ENCODE results near the gene CRHR1. TPM values are rescaled to one million over a fixed set of nuclear protein-coding genes. Genes with fewer than 3 reads are reported as not detected.

CRHR1 gene
- total RNA-seq, 2 donors from 2014 or later: not detected

DNA sequence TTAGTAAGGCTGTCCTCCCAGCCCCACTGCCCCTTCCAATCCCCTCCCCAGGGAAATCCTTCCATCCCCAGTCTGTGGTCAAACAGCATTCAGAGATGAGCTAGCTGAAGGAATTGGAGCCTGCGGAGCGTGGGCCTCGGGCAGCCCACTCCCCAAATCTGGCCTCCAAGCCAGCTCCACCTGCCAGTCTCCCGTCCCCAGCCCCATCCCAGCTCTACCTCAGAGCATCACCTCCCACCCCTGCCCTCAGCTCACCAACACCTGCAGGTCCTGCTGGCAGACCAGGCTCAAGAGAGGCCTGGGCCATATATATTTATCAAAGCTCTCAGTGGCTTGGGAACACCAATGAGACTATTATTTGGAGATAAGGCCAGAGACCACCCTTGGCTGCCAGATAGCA lies 55.3 kb downstream of the CRHR1 start:
- Histone ChIP-seq H3K27ac (no peak overlapping the region), H3K27me3 (no peaks in the 10 kb centered on the region), H3K4me1 (no peaks in the 10 kb centered on the region), H3K4me3 (no peak overlapping the region), H3K36me3 (replicated peaks in 1 of 2; ENCODE audit: insufficient read depth in 1 of 2, low read depth in 2 of 2) (no peaks in the 10 kb centered on the region), H3K9me3 (no peaks in the 10 kb centered on the region)
- 67 to 79% methylated on average over 1 to 4 of the region's 4 CpGs for WGBS, 2 donors
- no peak for TF ChIP-seq POLR2A (IDR thresholded peaks at IDR 0.05)
- TF ChIP-seq, protein P1, sequence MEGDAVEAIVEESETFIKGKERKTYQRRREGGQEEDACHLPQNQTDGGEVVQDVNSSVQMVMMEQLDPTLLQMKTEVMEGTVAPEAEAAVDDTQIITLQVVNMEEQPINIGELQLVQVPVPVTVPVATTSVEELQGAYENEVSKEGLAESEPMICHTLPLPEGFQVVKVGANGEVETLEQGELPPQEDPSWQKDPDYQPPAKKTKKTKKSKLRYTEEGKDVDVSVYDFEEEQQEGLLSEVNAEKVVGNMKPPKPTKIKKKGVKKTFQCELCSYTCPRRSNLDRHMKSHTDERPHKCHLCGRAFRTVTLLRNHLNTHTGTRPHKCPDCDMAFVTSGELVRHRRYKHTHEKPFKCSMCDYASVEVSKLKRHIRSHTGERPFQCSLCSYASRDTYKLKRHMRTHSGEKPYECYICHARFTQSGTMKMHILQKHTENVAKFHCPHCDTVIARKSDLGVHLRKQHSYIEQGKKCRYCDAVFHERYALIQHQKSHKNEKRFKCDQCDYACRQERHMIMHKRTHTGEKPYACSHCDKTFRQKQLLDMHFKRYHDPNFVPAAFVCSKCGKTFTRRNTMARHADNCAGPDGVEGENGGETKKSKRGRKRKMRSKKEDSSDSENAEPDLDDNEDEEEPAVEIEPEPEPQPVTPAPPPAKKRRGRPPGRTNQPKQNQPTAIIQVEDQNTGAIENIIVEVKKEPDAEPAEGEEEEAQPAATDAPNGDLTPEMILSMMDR (IDR thresholded peaks at IDR 0.05): no peak
- DNase-seq (no peak), ATAC-seq (no peak)
- intact Hi-C loops (cut with DNase I): no loop called here

DNA sequence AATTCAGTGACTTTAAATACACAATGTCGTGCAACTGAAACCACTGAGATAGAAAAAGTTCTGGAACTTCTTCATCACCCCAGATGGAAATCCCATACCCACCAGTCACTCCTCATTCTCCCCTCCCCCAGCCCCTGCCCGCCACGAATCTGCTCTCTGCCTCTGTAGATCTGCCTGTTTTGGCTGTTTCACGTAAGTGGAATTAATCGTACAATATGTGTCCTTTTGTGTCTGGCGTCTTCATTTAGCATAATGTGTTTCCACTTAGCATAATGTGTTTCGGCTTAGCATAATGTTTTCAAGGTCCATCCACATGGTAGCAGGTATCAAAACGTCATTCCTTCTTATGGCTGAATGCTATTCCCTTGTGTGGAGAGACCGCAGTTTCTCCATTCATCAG lies 57.1 kb downstream of the CRHR1 start:
- H3K4me3 ChIP-seq: no peak overlapping the region
- no peaks in the 10 kb centered on the region for H3K27me3 ChIP-seq
- no peaks in the 10 kb centered on the region for H3K4me1 ChIP-seq
- H3K36me3 ChIP-seq (replicated peaks in 1 of 2; ENCODE audit: insufficient read depth in 1 of 2, low read depth in 2 of 2): no peaks in the 10 kb centered on the region
- WGBS, 2 donors: 68 to 73% methylated on average over 9 of the region's 9 CpGs
- no peak for TF ChIP-seq POLR2A (IDR thresholded peaks at IDR 0.05)
- TF ChIP-seq, protein P1 (IDR thresholded peaks at IDR 0.05): no peak
- no peak for ATAC-seq
- no peaks in the 10 kb centered on the region for H3K9me3 ChIP-seq
- no peak for DNase-seq
- no peak overlapping the region for H3K27ac ChIP-seq
- intact Hi-C loops (cut with DNase I): no loop called here

DNA sequence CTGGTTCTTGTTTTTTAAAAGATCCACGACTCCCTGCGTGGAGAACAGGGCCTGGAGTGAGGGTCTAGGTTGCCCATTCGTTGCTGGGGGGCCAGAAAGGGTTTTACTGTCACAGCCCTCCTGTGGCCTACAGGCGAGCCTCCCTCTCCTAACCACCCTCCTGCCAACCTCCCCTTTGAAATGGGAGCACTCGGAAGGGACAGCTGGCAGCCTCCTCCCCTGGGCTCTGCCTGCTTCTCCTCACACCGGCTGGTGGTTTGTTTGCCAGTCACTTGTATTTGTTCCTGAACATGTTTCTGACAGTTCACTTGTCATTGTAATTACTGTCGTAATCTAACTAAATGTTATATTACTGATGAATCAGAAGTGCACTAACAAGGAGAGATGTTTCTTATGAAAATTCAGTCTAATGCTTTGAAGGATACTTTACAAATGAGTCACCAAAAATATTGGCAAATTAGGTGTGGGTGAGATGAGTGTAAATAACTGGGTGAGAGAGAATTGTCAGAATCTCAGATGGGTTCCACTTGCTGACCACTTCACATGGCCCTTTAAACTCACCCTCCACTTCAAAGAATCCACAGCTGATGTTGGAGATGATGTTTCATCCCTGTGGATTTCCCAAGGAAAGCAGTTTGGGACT lies 57.9 kb downstream of the CRHR1 start:
- TF ChIP-seq, protein P1 (IDR thresholded peaks at IDR 0.05): no peak
- TF ChIP-seq POLR2A (IDR thresholded peaks at IDR 0.05): no peak
- intact Hi-C loops (cut with DNase I): no loop called here
- 43 to 52% methylated on average over 7 of the region's 7 CpGs for WGBS, 2 donors
- Histone ChIP-seq H3K9me3 (no peaks in the 10 kb centered on the region), H3K4me3 (no peak overlapping the region), H3K27ac (no peak overlapping the region), H3K36me3 (replicated peaks in 1 of 2; ENCODE audit: insufficient read depth in 1 of 2, low read depth in 2 of 2) (no peaks in the 10 kb centered on the region), H3K4me1 (no peaks in the 10 kb centered on the region), H3K27me3 (no peaks in the 10 kb centered on the region)
- ATAC-seq (no peak), DNase-seq (peak in 1 of 4 donors; percentile 13)

DNA sequence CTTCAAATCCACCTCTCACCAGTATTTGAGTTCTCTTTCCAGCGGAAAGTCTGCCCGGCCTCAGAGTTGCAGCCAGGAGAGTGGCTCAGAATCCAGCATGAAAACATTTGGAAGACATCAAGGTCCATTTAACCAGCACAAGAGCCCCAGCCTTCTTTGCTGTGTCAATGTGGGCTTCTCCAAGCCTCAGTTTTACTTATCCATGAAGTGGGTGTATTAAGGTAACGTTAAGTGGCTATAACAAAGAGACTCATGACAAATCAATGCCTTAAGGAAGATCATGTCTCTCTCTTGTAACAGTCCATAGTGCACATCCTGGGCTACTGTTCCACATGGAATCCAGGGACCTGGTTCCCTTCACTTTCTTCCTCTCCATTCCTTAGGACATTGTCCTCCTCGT lies 59.6 kb downstream of the CRHR1 start:
- Histone ChIP-seq H3K4me3 (no peak overlapping the region), H3K27ac (no peak overlapping the region), H3K9me3 (no peaks in the 10 kb centered on the region), H3K27me3 (no peaks in the 10 kb centered on the region), H3K36me3 (replicated peaks in 1 of 2; ENCODE audit: insufficient read depth in 1 of 2, low read depth in 2 of 2) (no peaks in the 10 kb centered on the region), H3K4me1 (no peaks in the 10 kb centered on the region)
- DNase-seq: no peak
- ATAC-seq: no peak
- TF ChIP-seq, protein P1 (IDR thresholded peaks at IDR 0.05): no peak
- no peak for TF ChIP-seq POLR2A (IDR thresholded peaks at IDR 0.05)
- WGBS, 2 donors: 69 to 75% methylated on average over 2 to 4 of the region's 4 CpGs
- intact Hi-C loops (cut with DNase I): no loop called here

DNA sequence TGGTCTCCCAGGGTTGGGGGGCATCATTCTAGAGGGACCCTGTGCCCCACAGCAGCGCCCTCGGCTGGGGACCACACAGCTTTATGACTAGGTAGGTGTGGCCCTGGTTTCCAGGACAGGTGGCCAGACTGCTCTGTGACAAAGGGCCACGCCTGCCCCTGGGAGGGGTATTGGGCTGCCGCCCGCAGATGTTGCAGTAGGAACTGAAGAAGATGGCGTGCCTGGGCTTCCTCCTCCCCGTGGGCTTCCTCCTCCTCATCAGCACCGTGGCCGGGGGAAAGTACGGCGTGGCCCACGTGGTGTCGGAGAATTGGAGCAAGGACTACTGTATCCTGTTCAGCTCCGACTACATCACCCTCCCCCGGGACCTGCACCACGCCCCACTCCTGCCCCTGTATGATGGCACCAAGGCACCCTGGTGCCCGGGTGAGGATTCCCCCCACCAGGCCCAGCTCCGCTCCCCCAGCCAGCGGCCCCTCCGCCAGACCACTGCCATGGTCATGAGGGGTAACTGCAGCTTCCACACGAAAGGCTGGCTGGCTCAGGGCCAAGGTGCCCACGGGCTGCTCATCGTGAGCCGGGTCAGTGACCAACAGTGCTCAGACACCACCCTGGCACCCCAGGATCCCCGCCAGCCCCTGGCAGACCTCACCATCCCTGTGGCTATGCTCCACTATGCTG lies 60.7 kb downstream of the CRHR1 start, which contains the start of gene SPPL2C:
Gene SPPL2C, plus strand, starts transcription at position 187 of the 681 bp plus-strand sequence. Its CDS starts 26 bp downstream, at position 213.
- Histone ChIP-seq H3K36me3 (replicated peaks in 1 of 2; ENCODE audit: insufficient read depth in 1 of 2, low read depth in 2 of 2) (no peaks in the 10 kb centered on the region), H3K4me1 (no peaks in the 10 kb centered on the region), H3K27ac (no peak within 1 kb of the TSS), H3K9me3 (no peaks in the 10 kb centered on the region), H3K27me3 (no peaks in the 10 kb centered on the region), H3K4me3 (no peak within 1 kb of the TSS)
- WGBS, 2 donors: 75 to 84% methylated on average over 9 to 25 of the region's 25 CpGs
- DNase-seq (no peak), ATAC-seq (no peak)
- TF ChIP-seq, protein P1 (IDR thresholded peaks at IDR 0.05): no peak
- no peak for TF ChIP-seq POLR2A (IDR thresholded peaks at IDR 0.05)
- intact Hi-C loops (cut with DNase I): no loop called here

Data from body of pancreas (tissue), 4 donors.